Smooth muscle cell (in vitro differentiated cells): ENCODE data around the gene FUT1. TPM values are rescaled to one million over a fixed set of nuclear protein-coding genes. Genes with fewer than 3 reads are reported as not detected.

ENCODE experiments used
- DNase-seq: peaks from one replicate; lab custom pipeline; 2025; ENCODE audit not compliant: unreplicated experiment; lab: John Stamatoyannopoulos, UW
- H2AFZ ChIP-seq: fragments of 200-600 bp; sonication (generic); 2 replicates; pipeline ENCODE4 v1.6.0; 2016; ENCODE audit warnings: antibody characterized with exemption, low read depth, mild to moderate bottlenecking
- H3F3A ChIP-seq: fragments of 200-600 bp; sonication (generic); 2 replicates; pipeline ENCODE4 v1.6.0; 2017; ENCODE audit warnings: antibody characterized with exemption, low read depth
- H3K27ac ChIP-seq: fragments of 200-600 bp; sonication (generic); 2 replicates; pipeline ENCODE4 v1.5.1; 2016; ENCODE audit warnings: low read depth, mild to moderate bottlenecking
- H3K27me3 ChIP-seq: fragments of 200-600 bp; sonication (generic); 2 replicates; pipeline ENCODE4 v1.6.1; 2016; ENCODE audit warnings: low read depth, mild to moderate bottlenecking
- H3K36me3 ChIP-seq: fragments of 200-600 bp; sonication (generic); 2 replicates; pipeline ENCODE4 v1.5.1; 2016; ENCODE audit warnings: low read depth
- H3K4me1 ChIP-seq: fragments of 200-600 bp; sonication (generic); 2 replicates; pipeline ENCODE4 v1.5.1; 2016; ENCODE audit warnings: low read depth
- H3K4me2 ChIP-seq: fragments of 200-600 bp; sonication (generic); 2 replicates; pipeline ENCODE4 v1.6.0; 2016; ENCODE audit warnings: mild to moderate bottlenecking
- H3K4me3 ChIP-seq: fragments of 200-600 bp; sonication (generic); 2 replicates; pipeline ENCODE4 v1.5.1; 2016; ENCODE audit warnings: mild to moderate bottlenecking
- H3K79me2 ChIP-seq: fragments of 200-600 bp; sonication (generic); 2 replicates; pipeline ENCODE4 v1.6.0; 2016; ENCODE audit warnings: low read depth, mild to moderate bottlenecking
- H3K9ac ChIP-seq: fragments of 200-600 bp; sonication (generic); 2 replicates; pipeline ENCODE4 v1.6.0; 2016; ENCODE audit warnings: low read depth
- H3K9me3 ChIP-seq: fragments of 200-600 bp; sonication (generic); replicated peaks from 2 replicates; pipeline ENCODE4 v1.5.1; 2016; ENCODE audit warnings: low read depth
- H4K20me1 ChIP-seq: fragments of 200-600 bp; sonication (generic); 2 replicates; pipeline ENCODE4 v1.6.0; 2016; ENCODE audit warnings: low read depth
- WGBS: methylation state at CpG from one replicate; pipeline ENCODE4 v1.1.7; 2016; ENCODE audit warnings: low lambda C conversion rate; 5-methylcytosine and 5-hydroxymethylcytosine counted together
- polyA plus RNA-seq: library from polyadenylated mRNA; unstranded; fragments of >200 nt; fragmentation: Nextera tagmentation; extraction: Ambion mirVana; gene quantifications from 2 replicates; pipeline ENCODE4 v1.2.1, GENCODE V29; 2016
- total RNA-seq: library from RNA; depleted of rRNA; stranded (reverse); fragments of >200 nt; gene quantifications from 2 replicates; pipeline ENCODE4 v1.2.3, GENCODE V29; 2014
- TF ChIP-seq, protein P1 (sequence below): fragments of 200-600 bp; sonication (generic); IDR thresholded peaks from 2 replicates; pipeline ENCODE4 v1.5.1; 2017; ENCODE audit warnings: borderline replicate concordance, mild to moderate bottlenecking, antibody characterized with exemption; ENCODE audit not compliant: insufficient read depth, poor library complexity, severe bottlenecking

FUT1 gene
- total and polyA plus RNA-seq, 2 experiments from 2014 or later, result 0.51 to 0.58 TPM

DNA sequence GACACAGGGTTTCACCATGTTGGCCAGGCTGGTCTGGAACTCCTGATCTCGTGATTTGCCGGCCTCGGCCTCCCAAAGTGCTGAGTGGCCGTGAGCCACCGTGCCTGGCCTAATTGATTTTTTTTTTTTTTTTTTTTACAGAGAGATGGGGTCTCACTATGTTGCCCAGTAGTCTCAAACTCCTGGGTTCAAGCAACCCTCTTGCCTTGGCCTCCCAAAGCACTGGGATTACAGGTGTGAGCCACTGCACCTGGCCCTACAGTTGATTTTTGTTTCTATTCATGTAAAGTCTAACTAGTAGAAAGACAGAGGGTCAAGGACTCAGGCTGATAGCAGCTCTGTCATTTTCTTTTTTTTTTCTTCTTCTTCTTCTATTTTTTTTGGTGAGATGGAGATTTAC, 24.7 kb upstream of the FUT1 start:
- Histone ChIP-seq H3F3A (peaks cover 20% of the 10 kb centered on the region), H3K27me3 (no peaks in the 10 kb centered on the region), H3K79me2 (no peaks in the 10 kb centered on the region), H3K27ac (no peak overlapping the region), H2AFZ (no peak overlapping the region), H3K36me3 (no peaks in the 10 kb centered on the region), H3K9ac (no peak overlapping the region), H3K4me3 (no peak overlapping the region), H3K4me1 (no peaks in the 10 kb centered on the region), H3K4me2 (no peak overlapping the region), H3K9me3 (no peaks in the 10 kb centered on the region), H4K20me1 (no peaks in the 10 kb centered on the region)
- DNase-seq, result no peak
- WGBS, result 89% methylated on average over 5 of the region's 5 CpGs
- TF ChIP-seq, protein P1, sequence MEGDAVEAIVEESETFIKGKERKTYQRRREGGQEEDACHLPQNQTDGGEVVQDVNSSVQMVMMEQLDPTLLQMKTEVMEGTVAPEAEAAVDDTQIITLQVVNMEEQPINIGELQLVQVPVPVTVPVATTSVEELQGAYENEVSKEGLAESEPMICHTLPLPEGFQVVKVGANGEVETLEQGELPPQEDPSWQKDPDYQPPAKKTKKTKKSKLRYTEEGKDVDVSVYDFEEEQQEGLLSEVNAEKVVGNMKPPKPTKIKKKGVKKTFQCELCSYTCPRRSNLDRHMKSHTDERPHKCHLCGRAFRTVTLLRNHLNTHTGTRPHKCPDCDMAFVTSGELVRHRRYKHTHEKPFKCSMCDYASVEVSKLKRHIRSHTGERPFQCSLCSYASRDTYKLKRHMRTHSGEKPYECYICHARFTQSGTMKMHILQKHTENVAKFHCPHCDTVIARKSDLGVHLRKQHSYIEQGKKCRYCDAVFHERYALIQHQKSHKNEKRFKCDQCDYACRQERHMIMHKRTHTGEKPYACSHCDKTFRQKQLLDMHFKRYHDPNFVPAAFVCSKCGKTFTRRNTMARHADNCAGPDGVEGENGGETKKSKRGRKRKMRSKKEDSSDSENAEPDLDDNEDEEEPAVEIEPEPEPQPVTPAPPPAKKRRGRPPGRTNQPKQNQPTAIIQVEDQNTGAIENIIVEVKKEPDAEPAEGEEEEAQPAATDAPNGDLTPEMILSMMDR, result no peak

DNA sequence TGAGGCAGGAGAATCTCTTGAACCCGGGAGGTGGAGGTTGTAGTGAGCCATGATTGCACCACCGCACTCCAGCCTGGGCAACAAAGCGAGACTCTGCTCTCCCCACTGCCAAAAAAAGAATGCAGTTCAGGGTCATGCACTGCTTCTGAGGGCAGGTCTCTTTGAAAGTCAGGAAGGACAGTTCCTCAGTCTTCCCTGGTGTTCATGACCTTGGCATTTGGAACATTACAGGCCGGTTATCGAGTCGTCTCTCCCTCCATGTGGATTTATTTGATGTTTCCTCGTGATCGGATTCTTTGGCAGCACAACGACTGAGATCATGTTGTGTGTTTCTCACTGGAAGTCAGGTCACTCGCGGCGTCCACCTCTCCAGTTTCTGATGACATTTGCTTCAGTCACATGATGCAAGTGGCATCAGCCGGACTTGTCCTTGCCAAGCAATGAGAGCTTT, 20.1 kb upstream of the FUT1 start:
- 92% methylated on average over 13 of the region's 13 CpGs for WGBS
- H3K4me2 ChIP-seq, result no peak overlapping the region
- no peak for DNase-seq
- peaks cover 8% of the 10 kb centered on the region for H3F3A ChIP-seq
- H4K20me1 ChIP-seq, result no peaks in the 10 kb centered on the region
- no peaks in the 10 kb centered on the region for H3K9me3 ChIP-seq
- no peak overlapping the region for H3K27ac ChIP-seq
- TF ChIP-seq, protein P1, result no peak
- H3K79me2 ChIP-seq, result no peaks in the 10 kb centered on the region
- H3K36me3 ChIP-seq, result no peaks in the 10 kb centered on the region
- H3K4me1 ChIP-seq, result no peaks in the 10 kb centered on the region
- H3K27me3 ChIP-seq, result no peaks in the 10 kb centered on the region
- H3K9ac ChIP-seq, result no peak overlapping the region
- no peak overlapping the region for H2AFZ ChIP-seq
- H3K4me3 ChIP-seq, result no peak overlapping the region

GRCh38 chr19:48770734-48771472, 18.5 kb upstream of the FUT1 start:
- Histone ChIP-seq H3K4me3 (no peak overlapping the region), H3K27me3 (no peaks in the 10 kb centered on the region), H3K9me3 (no peaks in the 10 kb centered on the region), H3K79me2 (no peaks in the 10 kb centered on the region), H3K27ac (peak overlapping the region; percentile 44), H3K36me3 (no peaks in the 10 kb centered on the region), H3K4me2 (no peak overlapping the region), H3K4me1 (no peaks in the 10 kb centered on the region), H3K9ac (no peak overlapping the region), H2AFZ (no peak overlapping the region), H3F3A (peaks cover 8% of the 10 kb centered on the region), H4K20me1 (no peaks in the 10 kb centered on the region)
- no peak for DNase-seq
- 89% methylated on average over 20 of the region's 20 CpGs for WGBS
- TF ChIP-seq, protein P1, result no peak

GRCh38 chr19:48770266-48770665, 17.8 kb upstream of the FUT1 start:
- TF ChIP-seq, protein P1, result no peak
- Histone ChIP-seq H3K27me3 (no peaks in the 10 kb centered on the region), H3K4me3 (no peak overlapping the region), H3K4me1 (no peaks in the 10 kb centered on the region), H3F3A (peaks cover 8% of the 10 kb centered on the region), H3K36me3 (no peaks in the 10 kb centered on the region), H3K79me2 (no peaks in the 10 kb centered on the region), H3K9ac (no peak overlapping the region), H3K9me3 (no peaks in the 10 kb centered on the region), H4K20me1 (no peaks in the 10 kb centered on the region), H3K4me2 (no peak overlapping the region), H3K27ac (peak overlapping the region; percentile 44), H2AFZ (no peak overlapping the region)
- WGBS, result 28% methylated on average over 7 of the region's 7 CpGs
- no peak for DNase-seq
